Fibroblast of peridontal ligament (primary cell): ENCODE results near the gene MAP3K13.
"Not testable (repeated sequence)": the region's sequence is repeated elsewhere in the genome, so short reads cannot be mapped to it uniquely, and the experiment has no call there.

Source experiments
- DNase-seq: peaks from one replicate; pipeline ENCODE4 v3.0.0-alpha.2; 2010; ENCODE audit errors: extremely low read depth

The MAP3K13 gene

GRCh38 chr3:185341616-185342458 lies 21.1 kb upstream of the MAP3K13 start:
- no peak for DNase-seq

DNA sequence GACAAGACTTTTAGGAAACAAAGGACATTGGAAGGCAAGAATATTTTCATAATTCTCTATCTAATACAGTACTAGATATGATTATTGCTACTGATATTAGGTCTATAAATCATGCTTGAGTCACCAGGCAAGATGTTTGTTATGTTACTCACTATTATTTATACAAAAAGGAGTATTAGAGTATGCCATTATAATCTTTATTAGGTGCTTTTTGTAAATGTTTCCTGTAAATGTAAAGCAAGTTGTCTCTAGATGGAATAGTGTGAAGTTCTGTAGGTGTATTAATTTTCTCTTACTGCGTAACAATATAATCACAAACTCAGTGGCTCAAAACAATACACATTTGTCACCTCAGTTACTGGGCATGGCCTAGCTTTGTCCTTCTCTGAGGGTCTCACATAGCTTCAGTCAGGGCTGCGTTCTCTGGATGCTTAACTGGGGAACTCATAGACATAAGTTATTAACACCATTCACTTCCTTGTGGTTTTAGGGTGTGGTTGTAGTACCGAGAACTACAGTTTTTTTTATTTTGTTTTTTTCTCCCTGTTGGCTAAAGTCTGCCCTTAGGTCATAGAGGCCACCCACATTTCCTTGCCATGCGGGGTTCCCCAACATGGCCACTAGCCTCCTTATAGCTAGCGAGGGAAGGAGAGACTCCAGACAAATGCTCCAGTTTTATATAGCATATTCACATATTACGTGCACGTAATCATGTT lies 20.3 kb upstream of the MAP3K13 start:
- no peak for DNase-seq

DNA sequence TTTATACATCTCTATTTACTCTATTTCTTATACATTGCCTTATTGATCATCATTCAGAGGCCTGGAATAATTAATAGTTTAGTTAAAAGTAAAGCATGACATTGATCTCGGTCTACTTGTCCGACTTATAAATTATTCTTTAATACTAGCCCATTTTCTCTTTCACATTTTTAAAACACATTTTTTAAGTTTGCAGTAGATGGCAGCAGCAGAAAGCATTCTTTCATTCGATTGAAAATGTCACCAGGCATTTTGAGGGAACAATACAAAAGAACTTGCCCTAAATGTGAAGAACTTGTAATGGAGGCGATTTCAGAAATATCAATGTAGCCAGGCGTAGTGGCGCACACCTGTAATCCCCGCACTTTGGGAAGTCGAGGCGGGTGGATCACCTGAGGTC lies 15.5 kb upstream of the MAP3K13 start:
- DNase-seq: peak; percentile 11

DNA sequence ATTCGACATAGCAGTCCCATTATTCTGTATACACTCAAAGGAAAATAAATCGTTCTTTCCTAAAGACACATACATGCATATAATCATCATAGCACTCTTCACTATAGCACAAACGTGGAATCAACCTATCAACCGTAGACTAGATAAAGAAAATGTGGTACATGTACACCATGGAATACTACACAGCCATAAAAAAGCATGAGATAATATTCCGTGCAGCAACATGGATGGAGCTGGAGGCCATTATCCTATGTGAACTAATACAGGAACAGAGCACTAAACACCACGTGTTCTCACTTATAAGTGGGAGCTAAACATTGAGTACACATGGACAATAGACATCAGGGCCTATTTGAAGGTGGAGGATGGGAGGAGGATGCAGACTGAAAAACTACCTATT lies 12.1 kb upstream of the MAP3K13 start:
- no peak for DNase-seq

DNA sequence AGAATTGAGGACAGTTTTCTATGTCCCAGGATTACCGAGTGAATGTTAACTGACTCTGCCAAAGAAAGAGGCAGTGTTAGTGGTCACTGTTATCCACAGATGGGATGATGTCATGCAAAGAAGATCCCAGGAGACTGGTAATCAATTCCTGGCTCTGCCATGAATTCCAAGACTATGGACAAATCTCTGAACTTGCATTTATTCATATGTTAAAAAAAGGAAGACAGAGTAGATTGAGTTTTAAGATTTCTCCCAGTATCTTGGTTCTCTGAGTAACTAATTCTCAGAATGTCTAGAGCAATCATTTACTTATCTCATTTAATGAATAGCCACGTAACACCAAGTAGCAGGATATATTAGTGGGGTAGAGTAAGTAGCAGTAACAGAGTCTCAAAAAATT lies 11.5 kb upstream of the MAP3K13 start:
- DNase-seq: peak; percentile 91

GRCh38 chr3:185353225-185353624 lies 9.7 kb upstream of the MAP3K13 start:
- DNase-seq: no peak

- DNase-seq: peak; percentile 10
Observed at GRCh38 chr3:185353823-185354614, 8.9 kb upstream of the MAP3K13 start.

GRCh38 chr3:185356499-185356898 lies 6.4 kb upstream of the MAP3K13 start:
- no peak for DNase-seq

GRCh38 chr3:185361920-185362319 lies 1.0 kb upstream of the MAP3K13 start:
- peak; percentile 51 for DNase-seq

GRCh38 chr3:185363662-185364203 lies 797 bp downstream of the MAP3K13 start:
- DNase-seq: no peak

GRCh38 chr3:185365291-185366073 lies 2.5 kb downstream of the MAP3K13 start:
- no peak for DNase-seq

GRCh38 chr3:185366074-185366335 lies 3.1 kb downstream of the MAP3K13 start:
- DNase-seq: no peak

DNA sequence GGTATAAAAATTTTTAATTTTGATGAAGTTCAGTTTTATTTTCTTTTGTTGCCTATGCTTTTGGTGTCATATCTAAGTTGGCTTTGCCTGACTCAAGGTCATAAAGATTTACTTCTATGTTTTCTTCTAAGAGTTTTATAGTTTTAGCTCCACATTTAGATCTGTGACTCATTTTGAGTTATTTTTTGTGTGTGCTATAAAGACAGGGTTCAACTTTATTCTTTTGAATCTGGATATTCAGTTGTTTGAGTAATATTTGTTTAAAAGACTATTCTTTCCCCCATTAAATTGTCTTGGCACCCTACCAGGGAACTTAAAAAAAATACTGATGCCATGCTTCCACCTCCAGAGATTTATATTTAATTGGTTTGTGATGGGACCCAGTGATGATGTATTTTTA lies 4.0 kb downstream of the MAP3K13 start:
- no peak for DNase-seq

DNA sequence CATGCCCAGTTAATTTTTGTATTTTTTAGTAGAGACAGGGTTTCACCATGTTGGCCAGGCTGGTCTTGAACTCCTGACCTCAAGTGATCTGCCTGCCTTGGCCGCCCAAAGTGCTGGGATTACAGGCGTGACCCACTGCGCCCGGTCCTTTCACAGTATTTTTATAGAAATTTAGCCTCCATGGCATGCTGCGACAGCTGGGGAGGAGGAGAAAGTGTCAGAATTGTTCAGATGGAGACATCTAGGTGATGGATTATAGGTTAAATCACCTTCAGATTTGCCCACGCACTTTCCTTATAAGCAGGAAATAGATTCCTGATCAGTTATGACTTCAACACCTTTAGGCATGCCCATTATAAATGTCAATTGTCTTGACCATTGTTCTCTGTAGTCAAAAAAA lies 7.4 kb downstream of the MAP3K13 start:
- not testable (repeated sequence) for DNase-seq

GRCh38 chr3:185371306-185372074 lies 8.6 kb downstream of the MAP3K13 start:
- no peak for DNase-seq

GRCh38 chr3:185381320-185382058 lies 18.6 kb downstream of the MAP3K13 start:
- DNase-seq: no peak

GRCh38 chr3:185382154-185382553 lies 19.2 kb downstream of the MAP3K13 start:
- no peak for DNase-seq

- not testable (repeated sequence) for DNase-seq
Observed at GRCh38 chr3:185386515-185386914, 23.6 kb downstream of the MAP3K13 start.

DNA sequence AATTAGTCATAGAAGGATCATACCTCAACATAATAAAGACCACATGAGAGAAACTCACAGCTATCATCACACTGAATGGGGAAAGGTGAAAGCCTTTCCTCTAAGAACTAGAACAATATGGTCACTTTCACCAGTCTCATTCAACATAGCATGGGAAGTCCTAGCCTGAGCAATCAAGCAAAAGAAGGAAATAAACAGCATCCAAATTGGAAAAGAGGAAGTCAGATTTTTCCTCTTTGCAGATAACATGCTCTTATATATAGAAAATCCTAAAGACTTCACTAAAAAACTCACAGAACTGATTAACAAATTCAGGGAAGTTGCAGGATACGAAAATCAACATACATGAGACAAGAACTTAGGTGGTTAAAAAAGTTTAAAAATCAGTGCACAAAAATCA lies 24.7 kb downstream of the MAP3K13 start:
- DNase-seq: no peak

DNA sequence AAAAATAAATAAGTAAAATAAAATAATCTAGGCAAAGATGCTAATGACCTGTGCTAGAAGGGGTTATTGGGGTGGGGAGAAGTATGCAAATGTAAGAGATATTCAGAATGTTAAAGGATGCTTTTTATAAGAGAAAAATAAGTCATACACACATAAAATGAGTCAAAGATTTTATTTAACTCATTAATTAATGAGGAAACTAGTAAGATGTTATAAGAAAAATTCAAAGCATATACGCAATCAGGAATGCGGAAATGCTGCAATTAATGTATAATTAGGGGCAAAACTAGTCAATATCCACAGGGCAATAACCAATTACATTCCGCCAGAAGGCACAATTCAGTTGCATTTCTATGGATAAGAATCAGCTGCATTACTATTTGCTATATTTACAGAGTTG lies 30.1 kb downstream of the MAP3K13 start:
- DNase-seq: no peak
